Brain pericyte (primary cell): ENCODE measurements around the gene HSPA1B.
"Not testable (repeated sequence)": the region's sequence is repeated elsewhere in the genome, so short reads cannot be mapped to it uniquely, and the experiment has no call there.

Experiments used
- DNase-seq: peaks from one replicate; pipeline ENCODE4 v3.0.0-alpha.2; 2012; ENCODE audit warnings: low read depth, low spot score

Gene HSPA1B

GRCh38 chr6:31826793-31827285 lies 699 bp upstream of the HSPA1B start:
- no peak for DNase-seq

- DNase-seq: no peak
These were observed 2.2 kb downstream of the HSPA1B start for GRCh38 chr6:31829633-31830283.

GRCh38 chr6:31830886-31831335 lies 3.4 kb downstream of the HSPA1B start:
- no peak for DNase-seq

GRCh38 chr6:31831350-31832215 lies 4.0 kb downstream of the HSPA1B start:
- no peak for DNase-seq

GRCh38 chr6:31834367-31835250 lies 7.1 kb downstream of the HSPA1B start:
- no peak for DNase-seq

GRCh38 chr6:31836047-31836473 lies 8.5 kb downstream of the HSPA1B start:
- DNase-seq: no peak

GRCh38 chr6:31836474-31837368 lies 9.2 kb downstream of the HSPA1B start:
- no peak for DNase-seq

GRCh38 chr6:31837369-31838113 lies 10.0 kb downstream of the HSPA1B start:
- no peak for DNase-seq

GRCh38 chr6:31838114-31838553 lies 10.6 kb downstream of the HSPA1B start:
- DNase-seq: not testable (repeated sequence)

- DNase-seq: no peak
These were observed 11.4 kb downstream of the HSPA1B start for GRCh38 chr6:31838968-31839367.

- not testable (repeated sequence) for DNase-seq
These were observed 12.2 kb downstream of the HSPA1B start for GRCh38 chr6:31839779-31840126.

- no peak for DNase-seq
These were observed 14.5 kb downstream of the HSPA1B start for GRCh38 chr6:31842053-31842452.

GRCh38 chr6:31844507-31844906 lies 17.0 kb downstream of the HSPA1B start:
- no peak for DNase-seq

- DNase-seq: no peak
These were observed 19.9 kb downstream of the HSPA1B start for GRCh38 chr6:31847276-31847978.

- no peak for DNase-seq
These were observed 23.4 kb downstream of the HSPA1B start for GRCh38 chr6:31850765-31851484.

GRCh38 chr6:31851485-31851832 lies 23.9 kb downstream of the HSPA1B start:
- DNase-seq: no peak

- not testable (repeated sequence) for DNase-seq
These were observed 24.6 kb downstream of the HSPA1B start for GRCh38 chr6:31851980-31852718.

GRCh38 chr6:31857774-31858173 lies 30.2 kb downstream of the HSPA1B start:
- not testable (repeated sequence) for DNase-seq
